Esophagus squamous epithelium (tissue), 4 donors: ENCODE data around the gene MOB3B.

ENCODE experiments used
- POLR2A ChIP-seq, 4 donors: fragments of 450-650 bp; IDR thresholded peaks; one replicate each; pipeline ENCODE4 v1.6.1; 2017; ENCODE audit warnings: antibody characterized with exemption in 4 of 4, mild to moderate bottlenecking in 4 of 4, moderate library complexity in 3 of 4
- TF ChIP-seq, protein P1 (sequence below), 6 experiments: fragments of 450-650 bp in 4 of 6; fragments of 200-600 bp in 2 of 6; sonication (generic) in 2 of 6; IDR thresholded peaks; one replicate each; pipeline ENCODE4 v1.5.1; 2016 to 2019; ENCODE audit warnings: antibody characterized with exemption in 6 of 6, mild to moderate bottlenecking in 4 of 6, moderate library complexity in 4 of 6

DNA sequence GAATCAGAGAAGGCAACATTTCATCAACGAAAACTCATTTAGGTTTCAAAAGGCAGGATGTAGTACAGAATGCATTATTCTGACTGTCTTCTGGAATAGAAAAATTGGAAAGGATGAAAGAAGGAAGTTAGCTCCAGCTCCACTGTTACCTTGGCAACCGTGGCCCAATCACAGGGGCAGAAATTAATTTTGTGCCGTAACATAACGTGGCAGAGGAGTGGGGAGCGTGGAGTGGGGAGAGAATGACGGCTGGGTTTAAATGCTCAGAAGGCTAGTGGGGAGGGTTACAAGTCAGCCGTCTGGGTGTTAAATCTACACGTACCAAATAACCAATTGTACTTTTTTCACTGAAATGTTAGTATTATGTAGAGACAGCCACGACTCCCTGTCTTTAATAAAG is 200.3 kb downstream of the MOB3B start:
- TF ChIP-seq, protein P1, sequence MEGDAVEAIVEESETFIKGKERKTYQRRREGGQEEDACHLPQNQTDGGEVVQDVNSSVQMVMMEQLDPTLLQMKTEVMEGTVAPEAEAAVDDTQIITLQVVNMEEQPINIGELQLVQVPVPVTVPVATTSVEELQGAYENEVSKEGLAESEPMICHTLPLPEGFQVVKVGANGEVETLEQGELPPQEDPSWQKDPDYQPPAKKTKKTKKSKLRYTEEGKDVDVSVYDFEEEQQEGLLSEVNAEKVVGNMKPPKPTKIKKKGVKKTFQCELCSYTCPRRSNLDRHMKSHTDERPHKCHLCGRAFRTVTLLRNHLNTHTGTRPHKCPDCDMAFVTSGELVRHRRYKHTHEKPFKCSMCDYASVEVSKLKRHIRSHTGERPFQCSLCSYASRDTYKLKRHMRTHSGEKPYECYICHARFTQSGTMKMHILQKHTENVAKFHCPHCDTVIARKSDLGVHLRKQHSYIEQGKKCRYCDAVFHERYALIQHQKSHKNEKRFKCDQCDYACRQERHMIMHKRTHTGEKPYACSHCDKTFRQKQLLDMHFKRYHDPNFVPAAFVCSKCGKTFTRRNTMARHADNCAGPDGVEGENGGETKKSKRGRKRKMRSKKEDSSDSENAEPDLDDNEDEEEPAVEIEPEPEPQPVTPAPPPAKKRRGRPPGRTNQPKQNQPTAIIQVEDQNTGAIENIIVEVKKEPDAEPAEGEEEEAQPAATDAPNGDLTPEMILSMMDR (IDR thresholded peaks at IDR 0.05) = no peak
- TF ChIP-seq POLR2A (IDR thresholded peaks at IDR 0.05) = no peak
